OCI-LY3 (cell line): Measurements from ENCODE around the gene ZSCAN32.

Experiments
- EZH2phosphoT487 ChIP-seq: fragments of 200-600 bp; shearing (Covaris generic); IDR thresholded peaks from 2 replicates; pipeline ENCODE4 v1.6.1; 2018; ENCODE audit warnings: antibody characterized with exemption, mixed run types, low read depth
- TF ChIP-seq, protein P1 (sequence below): fragments of 200-600, 300-600 bp; sonication (generic); IDR thresholded peaks from 2 replicates; pipeline ENCODE4 v1.5.1; 2014; ENCODE audit warnings: antibody characterized with exemption, low read length, low read depth

DNA sequence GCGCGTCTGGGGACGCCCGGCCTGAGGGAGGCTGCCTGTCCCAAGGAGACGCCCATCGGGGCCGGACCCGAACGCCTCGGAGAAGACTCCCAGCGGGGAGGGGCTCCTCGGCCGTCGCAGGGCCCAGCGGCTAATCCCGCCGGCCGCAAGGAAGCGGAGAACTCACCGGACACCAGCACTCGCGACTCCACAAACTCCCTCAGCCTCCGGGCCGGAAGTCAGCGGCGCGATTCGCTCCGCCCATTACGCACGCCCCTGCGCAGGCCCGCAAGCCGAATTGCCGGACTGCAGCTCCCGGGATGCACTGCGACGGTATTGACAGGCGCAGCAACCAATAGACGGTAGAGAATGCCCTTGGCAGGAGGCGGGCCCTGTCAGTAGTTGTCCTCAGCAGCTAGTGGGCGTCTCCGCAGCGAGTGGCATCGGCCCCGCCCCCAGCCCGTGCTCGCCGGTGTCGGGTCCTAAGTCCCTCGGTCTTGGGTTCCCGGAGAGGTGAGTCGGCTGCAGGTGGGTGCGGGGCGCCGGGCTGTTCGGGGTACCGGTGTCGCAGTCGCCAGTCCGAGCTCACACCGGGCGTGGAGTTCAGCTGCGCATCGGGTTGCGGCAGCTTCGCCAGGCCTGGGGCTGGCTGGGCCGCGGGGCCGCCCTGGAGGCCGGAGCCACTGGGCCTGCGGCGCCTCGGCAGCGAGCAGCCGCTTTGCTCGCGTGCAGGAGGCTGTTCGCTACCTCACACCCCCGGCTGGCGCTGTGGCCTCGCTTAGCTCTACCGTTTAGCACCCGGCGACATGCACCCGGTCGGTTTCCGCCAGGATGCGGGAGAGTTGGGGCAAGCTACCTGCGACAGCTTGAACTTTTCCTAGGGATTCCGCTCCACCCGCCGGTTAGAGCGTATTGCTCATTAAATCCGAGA lies at the start of gene ZSCAN32, which contains the start of gene ZNF174:
- TF ChIP-seq, protein P1, sequence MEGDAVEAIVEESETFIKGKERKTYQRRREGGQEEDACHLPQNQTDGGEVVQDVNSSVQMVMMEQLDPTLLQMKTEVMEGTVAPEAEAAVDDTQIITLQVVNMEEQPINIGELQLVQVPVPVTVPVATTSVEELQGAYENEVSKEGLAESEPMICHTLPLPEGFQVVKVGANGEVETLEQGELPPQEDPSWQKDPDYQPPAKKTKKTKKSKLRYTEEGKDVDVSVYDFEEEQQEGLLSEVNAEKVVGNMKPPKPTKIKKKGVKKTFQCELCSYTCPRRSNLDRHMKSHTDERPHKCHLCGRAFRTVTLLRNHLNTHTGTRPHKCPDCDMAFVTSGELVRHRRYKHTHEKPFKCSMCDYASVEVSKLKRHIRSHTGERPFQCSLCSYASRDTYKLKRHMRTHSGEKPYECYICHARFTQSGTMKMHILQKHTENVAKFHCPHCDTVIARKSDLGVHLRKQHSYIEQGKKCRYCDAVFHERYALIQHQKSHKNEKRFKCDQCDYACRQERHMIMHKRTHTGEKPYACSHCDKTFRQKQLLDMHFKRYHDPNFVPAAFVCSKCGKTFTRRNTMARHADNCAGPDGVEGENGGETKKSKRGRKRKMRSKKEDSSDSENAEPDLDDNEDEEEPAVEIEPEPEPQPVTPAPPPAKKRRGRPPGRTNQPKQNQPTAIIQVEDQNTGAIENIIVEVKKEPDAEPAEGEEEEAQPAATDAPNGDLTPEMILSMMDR: no peak
- no peak for TF ChIP-seq EZH2phosphoT487
